H9 (cell line): ENCODE measurements around the gene MAPK12. TPM values are rescaled to one million over a fixed set of nuclear protein-coding genes. Genes with fewer than 3 reads are reported as not detected.
A peak's percentile ranks its signal among the peaks of the same experiment; 100 is the strongest.
"Not testable (repeated sequence)": the region's sequence is repeated elsewhere in the genome, so short reads cannot be mapped to it uniquely, and the experiment has no call there.

Experiments
- DNase-seq: peaks from one replicate; pipeline ENCODE4 v3.0.0-alpha.2; 2017
- H2AFZ ChIP-seq: one replicate; pipeline ENCODE4 v1.6.1; 2013; ENCODE audit warnings: mild to moderate bottlenecking, low read length, control low read depth, moderate library complexity
- H2AK5ac ChIP-seq: 2 replicates; pipeline ENCODE4 v1.6.1; 2013; ENCODE audit warnings: low read length, control low read depth, mixed read lengths; ENCODE audit not compliant: insufficient read length
- H2BK120ac ChIP-seq: one replicate; pipeline ENCODE4 v1.6.1; 2013; ENCODE audit warnings: low read depth, mild to moderate bottlenecking, low read length, control low read depth, inconsistent platforms; ENCODE audit not compliant: poor library complexity, severe bottlenecking
- H2BK12ac ChIP-seq: 2 replicates; pipeline ENCODE4 v1.6.1; 2013; ENCODE audit warnings: low read length, control low read depth, mixed read lengths, low read depth; ENCODE audit not compliant: insufficient read length
- H2BK15ac ChIP-seq: 2 replicates; pipeline ENCODE4 v1.6.1; 2013; ENCODE audit warnings: low read depth, low read length, control low read depth
- H2BK20ac ChIP-seq: one replicate; pipeline ENCODE4 v1.6.1; 2013; ENCODE audit warnings: low read depth, mild to moderate bottlenecking, low read length, control low read depth, inconsistent platforms; ENCODE audit not compliant: poor library complexity, severe bottlenecking
- H2BK5ac ChIP-seq: 2 replicates; pipeline ENCODE4 v1.6.1; 2013; ENCODE audit warnings: low read length, control low read depth, mixed read lengths; ENCODE audit not compliant: insufficient read length
- H3K14ac ChIP-seq: 2 replicates; pipeline ENCODE4 v1.6.1; 2013; ENCODE audit warnings: low read length, control low read depth; ENCODE audit not compliant: insufficient read depth
- H3K18ac ChIP-seq: 2 replicates; pipeline ENCODE4 v1.6.1; 2013; ENCODE audit warnings: low read depth, mild to moderate bottlenecking, mixed read lengths, low read length, control low read depth; ENCODE audit not compliant: insufficient read length
- H3K23ac ChIP-seq: 2 replicates; pipeline ENCODE4 v1.6.1; 2013; ENCODE audit warnings: low read length, control low read depth, mixed read lengths, low read depth; ENCODE audit not compliant: insufficient read length
- H3K23me2 ChIP-seq: 2 replicates; pipeline ENCODE4 v1.6.1; 2013; ENCODE audit warnings: low read depth, mild to moderate bottlenecking, mixed read lengths, low read length, control low read depth; ENCODE audit not compliant: insufficient read length, poor library complexity, severe bottlenecking
- H3K27ac ChIP-seq: 2 replicates; pipeline ENCODE4 v1.5.1; 2013; ENCODE audit warnings: low read length, control low read depth, mixed read lengths, low read depth; ENCODE audit not compliant: insufficient read length
- H3K27me3 ChIP-seq: 2 replicates; pipeline ENCODE4 v1.6.1; 2013; ENCODE audit warnings: low read length, control low read depth, inconsistent platforms; ENCODE audit not compliant: insufficient read depth
- H3K4ac ChIP-seq: 2 replicates; pipeline ENCODE4 v1.6.1; 2013; ENCODE audit warnings: low read depth, mild to moderate bottlenecking, control low read depth, inconsistent platforms, low read length, moderate library complexity
- H3K4me1 ChIP-seq: 2 replicates; pipeline ENCODE4 v1.6.1; 2013; ENCODE audit warnings: low read length, control low read depth, inconsistent platforms; ENCODE audit not compliant: insufficient read depth
- H3K4me2 ChIP-seq: 2 replicates; pipeline ENCODE4 v1.6.1; 2013; ENCODE audit warnings: low read length, control low read depth, mixed read lengths; ENCODE audit not compliant: insufficient read length, insufficient read depth
- H3K56ac ChIP-seq: 2 replicates; pipeline ENCODE4 v1.6.1; 2013; ENCODE audit warnings: low read depth, mild to moderate bottlenecking, mixed read lengths, low read length, control low read depth; ENCODE audit not compliant: insufficient read length
- H3K79me1 ChIP-seq: 2 replicates; pipeline ENCODE4 v1.6.1; 2013; ENCODE audit warnings: low read depth, mild to moderate bottlenecking, moderate library complexity, low read length, control low read depth, inconsistent platforms; ENCODE audit not compliant: insufficient read depth, poor library complexity, severe bottlenecking
- H3K79me2 ChIP-seq: 2 replicates; pipeline ENCODE4 v1.6.1; 2013; ENCODE audit warnings: low read length, control low read depth, inconsistent platforms; ENCODE audit not compliant: insufficient read depth
- H3K9ac ChIP-seq: 2 replicates; pipeline ENCODE4 v1.6.1; 2013; ENCODE audit warnings: low read length, control low read depth, mixed read lengths; ENCODE audit not compliant: insufficient read length; ENCODE audit errors: extremely low read depth
- H3K9me3 ChIP-seq: one replicate; pipeline ENCODE4 v1.6.1; 2013; ENCODE audit warnings: low read depth, low read length, inconsistent platforms; ENCODE audit not compliant: control insufficient read depth
- H3T11ph ChIP-seq: one replicate; pipeline ENCODE4 v1.6.1; 2013; ENCODE audit warnings: mild to moderate bottlenecking, low read length, control low read depth, inconsistent platforms
- H4K20me1 ChIP-seq: one replicate; pipeline ENCODE4 v1.6.1; 2013; ENCODE audit not compliant: control insufficient read depth, insufficient read length, insufficient read depth
- H4K5ac ChIP-seq: 2 replicates; pipeline ENCODE4 v1.6.1; 2013; ENCODE audit warnings: low read depth, mild to moderate bottlenecking, mixed read lengths, low read length, control low read depth; ENCODE audit not compliant: insufficient read length
- H4K8ac ChIP-seq: replicated peaks from 2 replicates; pipeline ENCODE4 v1.6.1; 2013; ENCODE audit warnings: low read length, control low read depth, mixed read lengths, low read depth; ENCODE audit not compliant: insufficient read length
- H4K91ac ChIP-seq: 2 replicates; pipeline ENCODE4 v1.6.1; 2013; ENCODE audit warnings: low read depth, mild to moderate bottlenecking, moderate library complexity, mixed read lengths, low read length, control low read depth; ENCODE audit not compliant: insufficient read length
- H3K27ac Mint-ChIP-seq, 3 experiments: 2 replicates in 2 of 3; 3 replicates in 1 of 3; pipeline ENCODE4 v1.8.0; 2020 to 2021; ENCODE audit warnings: mixed read lengths in 3 of 3, mild to moderate bottlenecking in 1 of 3, moderate library complexity in 1 of 3
- H3K27me3 Mint-ChIP-seq: 2 replicates; pipeline ENCODE4 v1.8.0; 2021; ENCODE audit warnings: low read depth, mild to moderate bottlenecking, moderate library complexity, mixed read lengths
- H3K36me3 Mint-ChIP-seq, 3 experiments: 2 replicates in 2 of 3; 3 replicates in 1 of 3; pipeline ENCODE4 v1.8.0; 2020 to 2021; ENCODE audit warnings: low read depth in 3 of 3, mixed read lengths in 3 of 3; ENCODE audit not compliant: insufficient read depth in 1 of 3
- H3K4me1 Mint-ChIP-seq, 2 experiments: 2 replicates each; pipeline ENCODE4 v1.8.0; 2020; ENCODE audit warnings: mixed read lengths in 2 of 2
- H3K4me3 Mint-ChIP-seq, 2 experiments: 2 replicates in 1 of 2; 3 replicates in 1 of 2; pipeline ENCODE4 v1.8.0; 2020 to 2021; ENCODE audit warnings: mild to moderate bottlenecking in 2 of 2, mixed read lengths in 2 of 2, moderate library complexity in 1 of 2
- H3K9me3 Mint-ChIP-seq, 2 experiments: 2 replicates in 1 of 2; 3 replicates in 1 of 2; pipeline ENCODE4 v1.8.0; 2020; ENCODE audit warnings: mild to moderate bottlenecking in 2 of 2, mixed read lengths in 2 of 2, moderate library complexity in 1 of 2
- WGBS: extraction: QIAGEN DNeasy Blood & Tissue Kit; methylation state at CpG from one replicate; pipeline ENCODE4 v1.1.7; 2013; ENCODE audit warnings: missing lambda C conversion rate, low lambda C conversion rate, mixed read lengths; ENCODE audit not compliant: insufficient read length; ENCODE audit errors: extremely low coverage; 5-methylcytosine and 5-hydroxymethylcytosine counted together
- total RNA-seq: library from RNA; stranded (reverse); gene quantifications from 2 replicates; pipeline ENCODE4 v1.2.1, GENCODE V29; 2021
- TF ChIP-seq, protein P1 (sequence below): fragments of 200-600 bp; sonication (generic); conservative IDR thresholded peaks from 3 replicates; pipeline ENCODE4 v1.8.0; 2021; ENCODE audit warnings: antibody characterized with exemption, mild to moderate bottlenecking

Gene MAPK12
- total RNA-seq, 1 experiment from 2014 or later: 31.3 TPM

- not testable (repeated sequence) for H2BK15ac ChIP-seq, H3K56ac ChIP-seq, H3K4me1 ChIP-seq, H3K4me2 ChIP-seq, H4K8ac ChIP-seq, H2BK120ac ChIP-seq, H3K4me3 Mint-ChIP-seq, H4K91ac ChIP-seq, DNase-seq, H2BK12ac ChIP-seq, H3K9ac ChIP-seq, H3K23me2 ChIP-seq, H3K27ac ChIP-seq, H2AFZ ChIP-seq, H3K79me2 ChIP-seq, H3K9me3 ChIP-seq, H2BK20ac ChIP-seq, H2AK5ac ChIP-seq, H3T11ph ChIP-seq, H3K18ac ChIP-seq, H3K14ac ChIP-seq, H4K20me1 ChIP-seq, H3K4ac ChIP-seq, H3K27ac Mint-ChIP-seq, H3K23ac ChIP-seq, H4K5ac ChIP-seq, H2BK5ac ChIP-seq, H3K79me1 ChIP-seq
- Mint-ChIP-seq H3K4me1 (peaks cover 2 to 12% of the 10 kb centered on the region in 2 experiments; a peak in 3 of 4 replicates), H3K27me3 (peaks cover 33% of the 10 kb centered on the region), H3K9me3 (peaks cover 8 to 13% of the 10 kb centered on the region in 2 experiments), H3K36me3 (peaks cover 25 to 42% (median 34%) of the 10 kb centered on the region in 3 experiments)
- peaks cover 11% of the 10 kb centered on the region; the same call in 1 of the 2 replicates for H3K27me3 ChIP-seq
- WGBS: no CpG with 5 or more reads among the region's 11 CpGs
- TF ChIP-seq, protein P1, sequence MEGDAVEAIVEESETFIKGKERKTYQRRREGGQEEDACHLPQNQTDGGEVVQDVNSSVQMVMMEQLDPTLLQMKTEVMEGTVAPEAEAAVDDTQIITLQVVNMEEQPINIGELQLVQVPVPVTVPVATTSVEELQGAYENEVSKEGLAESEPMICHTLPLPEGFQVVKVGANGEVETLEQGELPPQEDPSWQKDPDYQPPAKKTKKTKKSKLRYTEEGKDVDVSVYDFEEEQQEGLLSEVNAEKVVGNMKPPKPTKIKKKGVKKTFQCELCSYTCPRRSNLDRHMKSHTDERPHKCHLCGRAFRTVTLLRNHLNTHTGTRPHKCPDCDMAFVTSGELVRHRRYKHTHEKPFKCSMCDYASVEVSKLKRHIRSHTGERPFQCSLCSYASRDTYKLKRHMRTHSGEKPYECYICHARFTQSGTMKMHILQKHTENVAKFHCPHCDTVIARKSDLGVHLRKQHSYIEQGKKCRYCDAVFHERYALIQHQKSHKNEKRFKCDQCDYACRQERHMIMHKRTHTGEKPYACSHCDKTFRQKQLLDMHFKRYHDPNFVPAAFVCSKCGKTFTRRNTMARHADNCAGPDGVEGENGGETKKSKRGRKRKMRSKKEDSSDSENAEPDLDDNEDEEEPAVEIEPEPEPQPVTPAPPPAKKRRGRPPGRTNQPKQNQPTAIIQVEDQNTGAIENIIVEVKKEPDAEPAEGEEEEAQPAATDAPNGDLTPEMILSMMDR: peak; percentile 28; the same call in 1 of the 3 replicates
These were observed 11.9 kb upstream of the MAPK12 start for GRCh38 chr22:50273352-50273751.
